H1 (cell line): ENCODE measurements around the gene CCDC40. TPM values are rescaled to one million over a fixed set of nuclear protein-coding genes. Genes with fewer than 3 reads are reported as not detected.

ENCODE experiments used
- KDM1A ChIP-seq: fragments of 200-600, 300-600 bp; sonication (generic); IDR thresholded peaks from 2 replicates; pipeline ENCODE4 v1.7.1; 2016; ENCODE audit warnings: mild to moderate bottlenecking, low read length, borderline replicate concordance
- polyA plus RNA-seq, 7 experiments: library from polyadenylated mRNA; depleted of rRNA in 3 of 7; stranded (reverse) in 5 of 7; unstranded in 2 of 7; fragments of >200 nt in 5 of 7; fragments of 200-250 nt in 2 of 7; gene quantifications; 1 replicate in 5 of 7; 2 replicates in 1 of 7; 4 replicates in 1 of 7; pipeline versions ENCODE4 v1.2.1 to v1.2.3, GENCODE V29; 2011 to 2013; ENCODE audit warnings: missing spikeins in 2 of 7, mixed read lengths in 2 of 7
- total RNA-seq: library from RNA; stranded (reverse); fragmentation: NEBNext Ultra II Directional; extraction: Animal tissue kit (Norgen Biotek cat#: 25700); gene quantifications from 2 replicates; pipeline ENCODE4 v1.2.1, GENCODE V29; 2021

The CCDC40 gene
- total and polyA plus RNA-seq, 2 of the 8 experiments (the other 6 are each of a cell fraction or from before 2014, with no cell fraction given) = 4.1 to 11.5 TPM

DNA sequence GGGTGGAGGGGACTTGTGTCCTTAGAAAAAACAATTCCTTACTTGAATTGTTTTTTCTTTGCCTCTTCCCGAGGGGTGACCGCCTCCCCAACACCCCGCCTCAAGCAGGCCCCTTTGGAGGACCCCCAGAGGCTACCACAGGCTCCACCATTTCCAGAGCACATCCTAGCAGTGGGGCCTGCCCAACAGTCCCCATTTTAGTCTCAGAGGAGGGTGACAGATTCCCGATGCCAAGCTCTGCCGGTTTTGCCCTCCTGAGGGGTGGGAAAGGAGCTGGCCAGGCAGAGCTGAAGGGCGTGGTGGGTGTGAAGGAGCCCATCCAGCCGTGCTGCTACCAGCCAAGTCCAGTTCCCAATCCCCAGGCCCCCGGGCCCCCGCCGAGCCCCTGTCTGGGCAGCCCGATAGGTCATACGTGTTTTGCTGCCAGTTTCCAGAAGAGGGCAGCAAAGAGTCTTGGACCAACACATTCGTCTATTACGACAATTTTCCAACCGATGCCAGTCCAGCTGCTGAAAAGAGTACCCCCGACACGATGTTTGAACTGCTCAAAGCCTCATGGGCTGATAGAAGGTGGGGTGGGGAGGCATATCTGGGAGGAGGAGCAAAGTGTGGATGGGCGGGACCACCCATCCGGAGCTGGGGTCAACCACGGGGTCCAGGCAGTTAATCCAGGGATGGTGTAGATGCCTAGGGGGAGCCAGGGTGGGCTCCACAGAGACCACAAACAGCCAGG is 46.1 kb downstream of the CCDC40 start (continued):
- TF ChIP-seq KDM1A = no peak
- TF ChIP-seq, all 59 proteins: peak for 4
